ENCODE data around the gene ZFYVE1. TPM values are rescaled to one million over a fixed set of nuclear protein-coding genes. Genes with fewer than 3 reads are reported as not detected.
A peak's percentile ranks its signal among the peaks of the same experiment; 100 is the strongest.

The ZFYVE1 gene
- 73.9 TPM for total RNA-seq

- H3K27ac ChIP-seq = peak within 1 kb of the TSS; percentile 79 to 94
- peak within 1 kb of the TSS; percentile 62 to 93 for H3K4me3 ChIP-seq
- H3K9me3 ChIP-seq = no peaks in the 10 kb centered on the region
- peaks cover 11 to 18% of the 10 kb centered on the region in 2 donors for H3K36me3 ChIP-seq
- intact Hi-C loops (cut with DNase I) = loop anchor here (1.0 kb wide), 1 partner anchor 31 kb away; the partner anchor contains the start of gene RBM25
- peak; percentile 95 to 99 for DNase-seq (ENCODE audit: low spot score in 2 of 2)
- H3K4me1 ChIP-seq = peaks cover 5 to 10% of the 10 kb centered on the region in 2 donors
- no peak for TF ChIP-seq CTCF (IDR thresholded peaks at IDR 0.05)
- H3K27me3 ChIP-seq = no peaks in the 10 kb centered on the region
Measured at GRCh38 chr14:73026845-73027542, at the start of gene ZFYVE1. ZFYVE1 (minus strand) TSS chr14:73027106; CDS start chr14:73024508, 2,598 bp downstream.

GRCh38 chr14:73069585-73069984 lies 42.7 kb upstream of the ZFYVE1 start:
- no peak for TF ChIP-seq CTCF (IDR thresholded peaks at IDR 0.05)
- no peak for DNase-seq (ENCODE audit: low spot score in 2 of 2)
- Histone ChIP-seq H3K4me1 (peaks cover 6% of the 10 kb centered on the region in 2 donors), H3K27me3 (no peaks in the 10 kb centered on the region), H3K4me3 (no peak overlapping the region), H3K36me3 (peaks cover 8 to 21% of the 10 kb centered on the region in 2 donors), H3K9me3 (no peaks in the 10 kb centered on the region), H3K27ac (no peak overlapping the region)
- intact Hi-C loops (cut with DNase I) = no loop called here

GRCh38 chr14:73058922-73059673 lies 32.2 kb upstream of the ZFYVE1 start:
- intact Hi-C loops (cut with DNase I) = loop anchor here (1.0 to 2.0 kb wide), 2 partner anchors 32 to 78 kb away; partner anchors contain the start of genes PSEN1 and ZFYVE1
- peak in 1 of 2 donors; percentile 71 for DNase-seq (ENCODE audit: low spot score in 2 of 2)
- H3K4me1 ChIP-seq = peaks cover 0 to 14% of the 10 kb centered on the region in 2 donors

GRCh38 chr14:73058224-73058921 lies 31.5 kb upstream of the ZFYVE1 start, which contains the start of gene RBM25:
RBM25 (plus strand) TSS chr14:73058534; CDS start chr14:73071642, 13,108 bp downstream.
- Histone ChIP-seq H3K4me1 (peaks cover 0 to 14% of the 10 kb centered on the region in 2 donors), H3K36me3 (no peaks in the 10 kb centered on the region), H3K27me3 (no peaks in the 10 kb centered on the region), H3K9me3 (no peaks in the 10 kb centered on the region), H3K27ac (peak within 1 kb of the TSS; percentile 91 to 94), H3K4me3 (peak within 1 kb of the TSS; percentile 73 to 88)
- no peak for TF ChIP-seq CTCF (IDR thresholded peaks at IDR 0.05)
- intact Hi-C loops (cut with DNase I) = loop anchor here (1.0 to 2.0 kb wide), 2 partner anchors 31 to 78 kb away; partner anchors contain the start of genes PSEN1 and ZFYVE1
- peak; percentile 92 to 98 for DNase-seq (ENCODE audit: low spot score in 2 of 2)

More at GRCh38 chr14:73058922-73059673, 32.2 kb upstream of the ZFYVE1 start:
- TF ChIP-seq CTCF (IDR thresholded peaks at IDR 0.05) = no peak
- Histone ChIP-seq H3K27me3 (no peaks in the 10 kb centered on the region), H3K4me3 (peak overlapping the region; percentile 73 to 88), H3K27ac (peak overlapping the region; percentile 91 to 94), H3K36me3 (no peaks in the 10 kb centered on the region), H3K9me3 (no peaks in the 10 kb centered on the region)

GRCh38 chr14:73057944-73058223 lies 31.0 kb upstream of the ZFYVE1 start:
- H3K27ac ChIP-seq = peak overlapping the region; percentile 91 to 94
- no peak for DNase-seq (ENCODE audit: low spot score in 2 of 2)
- peaks cover 0 to 14% of the 10 kb centered on the region in 2 donors for H3K4me1 ChIP-seq
- intact Hi-C loops (cut with DNase I) = loop anchor here (1.0 to 2.0 kb wide), 2 partner anchors 31 to 79 kb away; partner anchors contain the start of genes PSEN1 and ZFYVE1
- no peaks in the 10 kb centered on the region for H3K36me3 ChIP-seq
- H3K9me3 ChIP-seq = no peaks in the 10 kb centered on the region
- TF ChIP-seq CTCF (IDR thresholded peaks at IDR 0.05) = no peak
- peak overlapping the region; percentile 73 to 88 for H3K4me3 ChIP-seq
- H3K27me3 ChIP-seq = no peaks in the 10 kb centered on the region
